DMS 273 (cell line): ENCODE measurements around the gene SLC38A8.

Source experiments
- DNase-seq: peaks from one replicate; lab custom pipeline; 2025; ENCODE audit not compliant: unreplicated experiment; lab: John Stamatoyannopoulos, UW

SLC38A8 gene

GRCh38 chr16:84033251-84034195, 9.1 kb downstream of the SLC38A8 start:
- no peak for DNase-seq

GRCh38 chr16:84032458-84033178, 10.0 kb downstream of the SLC38A8 start:
- no peak for DNase-seq

- DNase-seq, result no peak
These were observed 11.0 kb downstream of the SLC38A8 start for GRCh38 chr16:84031556-84031955.

- DNase-seq, result peak; percentile 45
These were observed 13.1 kb downstream of the SLC38A8 start for GRCh38 chr16:84029297-84030047.

- DNase-seq, result peak; percentile 74
These were observed 15.0 kb downstream of the SLC38A8 start for GRCh38 chr16:84027625-84028024.

- no peak for DNase-seq
These were observed 16.0 kb downstream of the SLC38A8 start for GRCh38 chr16:84026606-84027005.

GRCh38 chr16:84024854-84025253, 17.7 kb downstream of the SLC38A8 start:
- DNase-seq, result no peak

GRCh38 chr16:84022644-84023043, 20.0 kb downstream of the SLC38A8 start:
- no peak for DNase-seq

GRCh38 chr16:84021488-84021887, 21.1 kb downstream of the SLC38A8 start:
- no peak for DNase-seq

GRCh38 chr16:84020353-84020752, 22.2 kb downstream of the SLC38A8 start:
- DNase-seq, result no peak

- no peak for DNase-seq
These were observed 23.9 kb downstream of the SLC38A8 start for GRCh38 chr16:84018710-84019109.

GRCh38 chr16:84016477-84016876, 26.1 kb downstream of the SLC38A8 start:
- DNase-seq, result no peak

- no peak for DNase-seq
These were observed 27.2 kb downstream of the SLC38A8 start for GRCh38 chr16:84015399-84015798.

- DNase-seq, result no peak
These were observed 27.8 kb downstream of the SLC38A8 start for GRCh38 chr16:84014570-84015327.

- peak; percentile 79 for DNase-seq
These were observed 28.6 kb downstream of the SLC38A8 start for GRCh38 chr16:84013787-84014569.

- no peak for DNase-seq
These were observed 33.3 kb downstream of the SLC38A8 start for GRCh38 chr16:84009282-84009681.

GRCh38 chr16:84007965-84008364, 34.6 kb downstream of the SLC38A8 start:
- no peak for DNase-seq

- DNase-seq, result no peak
These were observed 35.1 kb downstream of the SLC38A8 start for GRCh38 chr16:84007520-84007919.

GRCh38 chr16:84005391-84005790, 37.2 kb downstream of the SLC38A8 start:
- DNase-seq, result peak; percentile 16

- no peak for DNase-seq
These were observed 38.2 kb downstream of the SLC38A8 start for GRCh38 chr16:84004442-84004841.
